ENCODE measurements around the gene MRPS30.

GRCh38 chr5:44833249-44833648, 24.5 kb downstream of the MRPS30 start:
- TF ChIP-seq MAX (IDR thresholded peaks at IDR 0.05), result no peak
- TF ChIP-seq TEAD4 (IDR thresholded peaks at IDR 0.05), result no peak
- no peak for TF ChIP-seq REST (IDR thresholded peaks at IDR 0.05; ENCODE audit: low read depth)
- no peak for TF ChIP-seq EP300 (IDR thresholded peaks at IDR 0.05; ENCODE audit: borderline replicate concordance)
- TF ChIP-seq TAF1 (IDR thresholded peaks at IDR 0.05; ENCODE audit: low read depth), result no peak
- no peak for TF ChIP-seq ZBTB7A (IDR thresholded peaks at IDR 0.05; ENCODE audit: low read depth)
- no peak for TF ChIP-seq CREB1 (IDR thresholded peaks at IDR 0.05; ENCODE audit: low read depth)
- no peak for TF ChIP-seq YY1 (IDR thresholded peaks at IDR 0.05; ENCODE audit: low read depth)
- no peak for TF ChIP-seq TCF12 (IDR thresholded peaks at IDR 0.05; ENCODE audit: low read depth)
- no peak for TF ChIP-seq RAD21 (IDR thresholded peaks at IDR 0.05; ENCODE audit: low read depth)
- no peak for TF ChIP-seq NFIC (IDR thresholded peaks at IDR 0.05)
- no peak for TF ChIP-seq USF1 (IDR thresholded peaks at IDR 0.05)
- TF ChIP-seq EGR1 (IDR thresholded peaks at IDR 0.05), result no peak
